HG02642 (cell line): Measurements from ENCODE around the gene KDM5B.
"Not testable (repeated sequence)": the region's sequence is repeated elsewhere in the genome, so short reads cannot be mapped to it uniquely, and the experiment has no call there.

Source experiments
- ATAC-seq: cut with Tn5 transposase; IDR thresholded peaks from one replicate; pipeline ENCODE4 v1.9.1; 2021; ENCODE audit warnings: mild to moderate bottlenecking; ENCODE audit not compliant: unreplicated experiment, poor library complexity

The KDM5B gene

DNA sequence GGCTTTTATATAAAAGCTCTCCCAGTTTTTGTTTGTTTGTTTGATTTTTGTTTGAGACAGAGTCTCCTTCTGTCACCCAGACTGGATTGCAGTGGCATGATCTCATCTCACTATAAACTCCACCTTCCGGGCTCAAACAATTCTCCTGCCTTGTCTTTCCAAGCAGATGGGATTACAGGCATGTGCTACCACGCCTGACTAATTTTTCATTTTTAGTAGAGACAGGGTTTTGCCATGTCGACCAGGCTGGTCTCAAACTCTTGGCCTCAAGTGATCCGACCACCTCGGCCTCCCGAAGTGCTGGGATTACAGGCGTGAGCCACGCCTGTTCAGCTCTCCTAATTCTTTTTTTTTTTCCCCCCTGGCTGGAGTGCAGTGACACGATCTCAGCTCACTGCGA, 6.9 kb upstream of the KDM5B start:
- ATAC-seq = no peak

DNA sequence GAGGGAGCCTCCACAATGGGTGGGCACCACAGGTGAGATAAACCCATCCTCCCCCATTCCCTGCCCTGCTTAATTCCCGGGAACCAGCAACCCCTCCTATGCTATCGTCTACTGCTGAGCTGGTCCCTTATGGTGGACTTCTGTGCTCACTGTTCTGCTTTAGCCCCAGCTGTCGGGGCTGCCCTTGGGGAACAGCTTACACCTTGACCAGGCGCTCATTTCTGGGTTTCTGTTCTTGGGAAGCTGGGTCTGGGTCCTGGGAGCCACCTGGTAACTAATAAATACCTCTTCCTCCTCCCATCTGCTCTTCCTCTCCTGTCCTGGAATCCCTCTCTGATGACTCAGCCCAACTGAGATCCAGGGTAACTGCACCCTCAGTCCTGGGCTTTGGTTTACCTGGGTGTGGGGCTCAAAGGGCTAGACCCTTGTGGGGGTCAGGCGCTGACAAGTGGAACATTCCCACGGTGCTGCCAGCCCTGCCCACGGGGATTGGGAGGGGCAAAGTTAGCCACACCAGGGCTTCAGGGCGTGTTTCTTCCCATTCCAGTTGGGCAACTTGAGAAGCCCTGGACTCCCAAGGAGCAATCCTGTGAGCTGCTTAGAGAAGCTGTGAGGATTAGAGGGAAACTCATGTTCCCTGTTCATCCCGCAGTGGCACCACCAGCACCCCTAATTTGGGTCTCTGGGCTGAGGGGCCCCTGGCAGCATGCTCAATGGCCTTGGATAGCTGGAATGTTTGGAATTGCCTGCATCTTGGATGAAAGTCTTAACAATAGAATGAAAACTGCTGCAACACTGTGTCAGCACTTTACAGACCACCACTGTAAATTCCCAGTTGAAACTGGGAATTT, 4.2 kb upstream of the KDM5B start:
- no peak for ATAC-seq

DNA sequence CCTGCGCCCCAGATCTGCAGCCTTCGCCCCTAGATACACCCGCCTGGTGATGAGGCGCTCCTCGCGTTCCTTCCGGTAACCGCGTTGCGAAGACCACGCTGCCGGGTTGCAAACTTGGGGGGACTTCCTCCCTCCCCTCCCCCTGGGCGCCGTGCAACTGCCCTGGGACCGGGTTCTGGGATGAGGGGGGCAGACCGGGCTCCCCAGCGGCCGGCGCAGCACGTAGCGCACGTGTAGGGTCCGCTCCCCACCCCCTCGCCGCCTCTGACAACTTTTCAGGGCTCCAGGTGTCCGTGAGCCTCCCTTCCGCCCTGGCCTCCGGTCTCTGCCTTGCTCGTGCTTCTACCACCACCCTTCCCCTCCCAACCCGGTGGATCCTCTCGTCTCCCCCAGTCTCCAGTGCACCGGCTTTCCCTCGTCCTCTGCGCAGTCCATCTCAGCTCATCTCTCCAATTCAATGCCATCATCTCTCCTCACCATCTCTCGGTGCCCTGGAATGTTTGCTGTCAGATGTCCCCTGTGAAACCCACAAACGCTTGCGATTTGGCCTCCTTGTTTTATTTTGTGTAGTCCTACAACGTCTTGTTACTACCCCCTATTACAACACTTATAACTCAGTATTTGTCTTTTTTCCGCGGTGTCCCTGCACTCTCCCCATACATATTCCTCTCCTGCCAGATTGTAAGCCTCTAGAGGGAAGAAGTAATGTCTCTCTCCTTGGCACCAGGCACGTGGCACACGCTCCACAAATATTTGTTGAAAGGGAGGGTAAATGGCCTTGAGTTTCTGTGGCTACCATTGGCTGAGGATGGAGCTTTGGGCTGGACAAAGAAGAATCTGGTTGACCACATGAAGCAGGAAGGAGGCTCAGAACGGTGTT, 3.3 kb upstream of the KDM5B start:
- ATAC-seq = peak; percentile 14

DNA sequence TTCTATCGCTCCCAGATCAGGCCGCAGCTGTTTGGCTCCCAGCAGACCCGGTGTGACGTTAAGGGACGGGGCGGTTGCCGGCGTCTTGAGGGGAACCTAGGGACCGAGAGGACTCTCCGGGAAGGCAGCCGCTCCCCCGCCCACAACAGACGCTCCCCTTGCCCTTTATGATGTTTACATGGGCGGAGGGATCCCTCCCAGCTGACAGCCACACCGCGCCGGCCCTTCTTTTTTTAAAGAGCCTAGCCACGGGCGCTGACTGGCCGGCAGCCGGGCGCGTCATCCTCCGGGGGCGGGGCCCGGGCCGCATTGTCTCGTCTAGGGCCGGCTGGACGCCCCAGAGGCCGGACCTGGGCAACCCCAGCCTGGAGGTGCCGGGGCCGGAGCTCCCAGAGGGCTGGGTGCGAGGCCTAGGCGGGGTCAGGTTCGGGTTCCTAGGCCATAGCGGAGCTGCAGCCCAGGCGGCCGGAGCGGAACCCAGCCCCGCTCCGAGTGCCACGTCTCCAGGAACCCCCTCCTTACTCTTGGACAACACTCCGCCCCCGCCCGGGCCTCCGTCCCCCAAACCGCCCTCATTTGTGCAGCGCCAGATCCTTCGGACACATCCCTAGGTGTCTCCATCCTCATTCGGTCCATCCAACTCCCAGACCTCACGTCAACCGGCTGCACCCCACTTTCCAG, 2.5 kb upstream of the KDM5B start, which contains the start of gene PCAT6:
Gene PCAT6 (plus strand): TSS at position 340 of the 681 bp plus-strand sequence.
- peak; percentile 81 for ATAC-seq

DNA sequence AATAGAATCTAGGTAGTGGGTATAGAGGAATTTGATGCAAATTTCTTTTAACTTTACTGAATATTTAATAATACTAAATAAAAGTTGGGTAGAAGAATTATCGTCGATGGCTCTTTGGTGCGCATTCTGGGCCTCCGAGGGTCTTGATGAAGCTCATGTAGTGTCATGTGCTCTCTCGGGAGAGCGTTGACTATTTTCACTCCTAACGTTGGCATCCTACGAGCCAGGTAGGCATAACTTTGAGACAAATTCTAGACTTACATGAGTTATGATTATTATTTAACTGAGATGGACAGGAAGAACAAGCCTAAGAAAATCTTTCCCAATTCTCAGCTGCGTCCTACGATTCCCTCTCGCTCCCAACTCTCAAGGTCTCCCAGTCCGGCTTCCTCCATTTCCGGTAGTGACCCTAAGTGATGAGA, 2.0 kb upstream of the KDM5B start:
- ATAC-seq = no peak

DNA sequence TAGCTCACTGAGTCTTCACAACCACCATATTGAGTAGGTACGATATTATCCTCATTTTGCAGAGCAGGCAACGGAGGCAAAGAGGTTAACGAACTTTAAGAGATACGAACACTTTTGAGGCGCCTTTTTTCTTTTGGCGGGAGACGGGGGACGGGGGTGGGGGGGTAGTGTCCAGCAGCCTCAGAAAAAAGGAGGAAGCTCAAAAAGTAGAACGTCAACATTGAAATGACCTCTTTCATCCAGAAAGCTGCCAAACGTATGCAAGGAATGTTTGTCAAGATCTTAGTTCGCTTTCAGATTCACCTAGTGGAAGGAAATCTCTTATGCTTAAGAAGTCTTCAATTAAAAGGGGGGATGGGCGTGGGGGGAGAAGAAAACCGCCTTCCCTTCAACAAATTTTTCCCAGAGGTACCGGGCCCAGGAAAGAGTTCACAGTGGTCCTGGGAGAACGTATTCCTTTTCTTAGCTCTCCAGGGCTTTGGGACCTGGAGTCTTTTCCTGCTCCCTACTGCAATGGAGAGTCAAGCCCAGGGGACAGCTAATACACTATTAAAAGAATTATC, 1.5 kb upstream of the KDM5B start:
- ATAC-seq = no peak

DNA sequence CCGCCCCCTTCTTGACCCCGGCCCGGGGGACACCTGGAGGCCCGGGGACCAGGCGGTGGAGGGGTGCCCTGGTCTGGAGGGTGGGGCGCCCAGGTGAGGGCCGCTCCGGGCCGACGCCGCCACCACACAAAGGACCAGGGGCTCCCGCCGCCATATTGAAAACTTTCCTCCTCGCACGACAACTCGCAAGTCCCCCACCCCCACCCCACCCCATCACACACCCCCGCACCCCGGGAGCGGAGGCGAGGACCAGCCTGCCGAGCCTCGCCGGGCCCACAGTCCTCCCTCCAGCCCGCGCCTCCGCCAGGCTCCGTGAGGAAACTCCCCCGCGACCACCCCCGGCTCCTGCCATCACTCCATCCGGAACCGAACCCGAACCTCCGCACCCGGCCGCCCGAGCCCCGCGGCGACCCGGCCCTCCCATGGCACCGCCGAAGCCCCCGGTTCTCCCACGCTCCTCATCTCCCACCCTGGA, 733 bp downstream of the KDM5B start:
- ATAC-seq = no peak

DNA sequence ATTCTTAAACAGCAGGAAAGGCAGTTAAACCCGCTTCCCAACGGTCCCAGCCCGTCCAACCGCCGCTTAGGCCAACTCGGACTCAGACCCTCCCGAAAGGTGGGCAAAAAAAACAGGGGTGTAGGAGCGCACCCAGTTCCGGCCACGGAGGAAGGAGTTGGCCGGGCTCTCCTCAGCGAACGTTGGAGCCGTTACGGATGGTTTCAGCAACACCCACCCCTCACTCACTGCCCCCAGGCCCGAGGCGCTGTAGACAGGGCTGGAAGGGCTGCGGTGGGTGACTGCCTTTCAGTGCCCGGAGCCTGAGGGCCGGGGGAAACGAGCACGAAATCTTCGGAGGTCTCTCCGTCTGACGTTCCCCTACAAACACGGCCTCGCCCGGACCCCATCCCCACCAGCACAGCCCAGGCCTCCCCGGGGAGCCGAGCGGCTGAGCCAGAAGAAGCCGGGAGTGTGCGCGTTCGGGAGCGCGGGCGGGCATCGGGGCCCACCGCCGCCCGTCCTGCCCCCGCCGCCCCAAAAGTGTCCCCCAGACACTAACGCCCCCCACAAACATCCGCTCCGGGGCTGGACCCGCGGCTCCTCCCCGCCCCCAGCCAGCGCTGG, 1.3 kb downstream of the KDM5B start:
- no peak for ATAC-seq

DNA sequence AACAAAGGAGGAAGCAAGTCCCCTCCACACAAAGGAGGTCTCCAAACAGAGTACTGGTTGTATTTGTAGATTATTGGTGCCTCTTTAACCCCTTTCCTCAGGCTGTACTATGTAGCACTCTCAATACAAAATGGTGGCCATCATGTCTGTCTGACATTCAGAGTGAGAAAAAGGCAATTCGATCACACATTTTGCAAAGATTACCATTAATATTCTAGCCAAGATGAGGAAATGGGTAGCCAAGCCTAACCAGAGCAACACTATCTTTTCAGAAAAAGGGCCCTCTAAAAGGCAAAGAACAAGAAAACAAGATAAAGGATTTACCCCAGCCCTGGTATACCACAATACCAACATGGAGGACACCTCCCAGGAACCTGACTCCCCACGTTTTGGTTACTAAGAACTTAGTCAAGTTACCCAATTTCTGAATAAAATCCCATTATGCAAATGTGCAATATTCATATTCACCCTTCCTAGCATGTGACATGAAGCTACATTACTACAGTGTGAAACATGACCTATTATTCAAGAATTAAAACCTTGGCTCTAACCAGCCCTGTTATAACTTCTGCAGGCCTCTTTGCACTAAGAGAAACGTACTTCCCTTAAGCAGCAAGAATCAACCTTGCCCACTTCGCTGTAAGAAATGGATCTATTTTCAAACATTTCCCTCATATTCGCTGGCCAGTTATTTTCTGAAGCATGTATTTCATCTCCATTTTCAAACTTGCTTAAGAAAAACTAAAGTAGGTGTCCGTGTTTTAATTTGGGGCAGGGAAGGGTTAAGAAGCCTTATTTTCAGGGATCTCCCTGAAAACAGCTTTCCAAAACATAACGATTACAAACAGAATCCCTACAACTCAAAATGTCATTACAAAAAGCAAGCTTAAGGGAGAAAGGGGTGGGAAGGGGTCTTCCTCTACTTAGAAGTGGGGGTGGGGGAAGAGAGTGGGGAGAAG, 2.1 kb downstream of the KDM5B start:
- no peak for ATAC-seq

DNA sequence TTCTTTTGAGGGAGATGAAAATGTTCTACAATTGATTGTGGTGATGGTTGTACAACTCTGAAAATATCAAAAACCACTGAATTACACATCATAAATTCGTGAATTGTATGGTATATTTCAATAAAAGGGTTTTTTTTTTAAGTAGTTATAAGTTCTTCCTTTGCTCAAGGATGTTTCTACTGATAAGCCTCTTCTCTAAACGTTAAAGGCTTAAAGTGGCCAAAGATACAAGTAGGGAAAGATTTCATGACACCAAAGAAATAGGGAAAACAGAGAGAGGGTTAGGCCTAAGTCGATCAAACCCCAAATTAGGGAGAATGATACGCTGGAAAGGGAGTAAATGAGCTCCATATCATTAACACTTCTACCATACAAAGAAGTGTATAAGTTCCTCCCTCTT, 4.1 kb downstream of the KDM5B start:
- no peak for ATAC-seq

DNA sequence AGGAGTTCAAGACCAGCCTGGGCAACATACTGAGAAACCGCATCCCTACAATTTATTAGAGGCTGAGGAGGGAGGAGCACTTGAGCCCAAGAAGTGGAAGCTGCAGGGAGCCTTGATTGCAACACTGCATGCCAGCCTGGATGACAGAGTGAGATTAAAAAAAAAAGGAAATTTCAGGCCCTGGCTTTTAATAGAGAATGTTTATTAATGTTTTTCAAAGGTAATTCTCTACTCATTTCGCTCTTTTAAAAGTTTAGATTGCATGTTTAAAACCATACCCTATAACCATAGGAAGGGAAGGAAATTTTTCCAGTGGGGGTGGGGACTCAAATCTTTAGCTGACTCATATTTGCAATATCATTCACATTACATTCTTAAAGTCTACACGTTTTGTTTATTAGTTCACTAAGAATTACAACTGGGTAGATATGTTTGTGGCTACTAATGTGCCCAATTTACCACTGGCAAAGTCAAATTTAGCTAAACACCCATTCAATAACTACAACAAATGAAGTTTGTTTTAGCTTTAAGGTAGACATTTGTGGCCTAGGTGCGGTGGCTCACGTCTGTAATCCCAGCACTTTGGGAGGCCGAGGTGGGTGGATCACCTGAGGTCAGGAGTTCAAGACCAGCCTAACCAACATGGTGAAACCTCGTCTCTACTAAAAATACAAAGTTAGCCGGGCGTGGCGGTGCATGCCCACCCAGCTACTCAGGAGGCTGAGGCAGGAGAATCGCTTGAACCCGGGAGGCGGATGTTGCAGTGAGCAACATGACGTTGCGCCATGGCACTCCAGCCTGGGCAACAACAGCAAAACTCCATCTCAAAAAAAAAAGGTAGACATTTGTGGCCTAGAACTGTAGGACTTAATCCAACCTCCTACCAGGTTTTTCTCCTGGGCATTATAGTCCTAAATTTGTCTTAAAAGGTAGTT, 5.0 kb downstream of the KDM5B start:
- ATAC-seq = no peak

DNA sequence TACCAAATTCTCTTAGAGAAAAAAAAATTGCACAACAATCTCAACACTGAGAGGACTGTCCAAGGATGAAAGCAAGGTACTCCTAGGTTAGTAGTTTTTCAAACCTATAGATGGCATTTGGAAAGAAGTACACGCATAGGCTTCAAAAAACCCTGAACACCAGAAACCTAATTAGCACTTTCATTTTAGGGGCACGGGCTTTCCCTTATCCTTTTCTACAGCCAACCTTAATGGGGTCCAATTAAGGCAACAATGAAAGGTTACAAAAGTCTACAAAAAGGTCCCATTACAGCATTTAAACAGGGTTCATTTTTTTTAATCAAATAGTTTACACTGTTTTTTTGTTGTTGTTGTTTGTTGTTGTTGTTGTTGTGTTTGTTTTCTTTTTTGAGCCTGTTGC, 6.2 kb downstream of the KDM5B start:
- ATAC-seq = no peak

DNA sequence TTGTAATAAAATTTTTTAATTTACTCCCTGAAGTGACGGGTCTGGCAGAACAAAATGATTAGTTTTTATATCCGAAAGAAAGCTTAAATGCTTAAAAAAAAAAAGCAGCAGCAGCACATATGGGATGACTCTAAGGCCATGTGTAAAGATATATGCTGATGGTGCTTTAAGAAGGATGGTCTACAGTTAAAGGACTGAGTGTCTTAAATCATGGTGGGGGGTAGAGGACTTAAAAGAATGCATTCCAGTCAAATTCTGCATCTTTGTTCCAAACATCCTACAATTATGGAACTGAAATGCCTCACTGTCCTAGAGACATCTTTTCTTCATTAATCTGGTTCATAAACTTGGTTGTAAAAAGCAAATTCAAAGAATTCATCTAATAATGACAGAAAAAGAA, 7.0 kb downstream of the KDM5B start:
- no peak for ATAC-seq

DNA sequence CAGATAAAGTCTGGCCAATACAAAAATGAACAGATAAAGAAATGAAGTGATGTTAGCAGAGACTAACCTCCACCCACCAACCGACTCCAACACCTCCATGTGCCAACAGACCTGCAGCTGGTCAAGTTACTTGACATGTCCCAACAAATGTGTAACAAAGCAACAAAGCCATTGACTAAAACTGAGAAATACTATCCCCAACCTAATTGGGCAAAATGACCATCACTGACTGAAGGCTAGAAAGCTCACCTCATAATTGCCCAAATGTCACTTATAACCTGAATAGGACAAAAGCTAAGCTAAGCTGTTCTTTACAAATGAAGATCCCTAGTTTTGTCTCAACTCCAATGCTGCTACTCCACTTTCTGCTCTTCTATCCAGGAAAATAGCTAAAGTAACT, 7.5 kb downstream of the KDM5B start:
- ATAC-seq = no peak

DNA sequence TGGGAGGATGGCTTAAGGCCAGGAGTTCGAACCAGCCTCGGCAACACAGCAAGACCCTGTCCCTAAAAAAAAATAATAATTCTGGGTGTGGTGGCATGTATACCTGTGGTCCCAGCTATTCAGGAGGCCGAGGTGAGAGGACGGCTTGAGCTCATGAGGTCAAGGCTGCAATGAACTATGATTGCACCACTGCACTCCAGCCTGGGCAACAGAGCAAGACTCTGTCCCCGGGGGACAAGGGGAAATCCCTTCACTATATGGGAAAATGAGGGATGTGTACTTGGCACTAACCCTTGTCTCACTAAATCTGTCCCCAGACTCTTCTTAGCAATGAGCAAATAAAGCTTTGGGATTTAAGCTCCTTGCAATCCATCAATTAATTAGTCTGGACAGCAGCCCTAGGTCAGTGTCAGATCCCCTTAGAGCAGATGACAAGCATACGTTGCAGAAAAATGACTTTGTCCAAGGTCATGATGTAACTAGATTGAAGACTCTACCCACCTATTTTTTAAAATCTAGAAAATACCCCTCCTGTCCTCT, 9.4 kb downstream of the KDM5B start:
- no peak for ATAC-seq

DNA sequence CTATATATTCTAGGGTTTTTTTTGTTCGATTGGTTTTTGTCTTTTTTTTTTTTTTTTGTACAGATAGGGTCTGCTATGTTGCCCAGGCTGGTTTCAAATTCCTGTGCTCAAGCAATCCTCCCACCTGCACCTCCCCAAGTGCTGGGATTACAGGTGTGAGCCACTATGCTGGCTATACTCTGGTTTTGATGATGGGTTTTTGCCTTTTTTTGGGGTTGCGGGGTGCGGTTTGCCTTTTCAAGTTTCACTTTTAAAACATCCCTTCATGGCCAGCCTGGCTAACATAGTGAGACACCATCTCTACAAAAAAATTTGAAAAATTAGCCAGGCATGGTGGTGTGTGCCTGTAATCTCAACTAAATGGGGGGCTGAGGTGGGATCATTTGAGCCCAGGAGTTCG, 10.0 kb downstream of the KDM5B start:
- ATAC-seq = no peak

DNA sequence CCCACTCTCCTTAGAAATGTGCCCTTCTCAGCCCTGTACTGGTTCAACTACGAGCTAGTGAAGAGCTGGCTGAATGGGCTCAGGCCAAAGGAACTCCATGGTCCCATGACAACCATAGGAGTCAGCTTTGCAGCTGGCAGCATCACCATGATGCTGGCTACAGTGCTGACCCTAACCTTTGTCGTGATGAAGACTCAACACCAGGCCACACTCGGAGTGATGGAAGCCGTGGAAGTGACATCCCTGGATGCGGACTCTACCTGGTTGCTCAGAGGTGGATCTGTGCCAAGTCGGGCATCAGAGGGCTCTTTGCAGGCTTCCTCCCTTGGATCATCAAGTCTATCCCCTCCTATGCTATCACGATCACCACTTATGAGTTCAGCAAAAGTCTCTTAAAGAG, 11.6 kb downstream of the KDM5B start:
- no peak for ATAC-seq

DNA sequence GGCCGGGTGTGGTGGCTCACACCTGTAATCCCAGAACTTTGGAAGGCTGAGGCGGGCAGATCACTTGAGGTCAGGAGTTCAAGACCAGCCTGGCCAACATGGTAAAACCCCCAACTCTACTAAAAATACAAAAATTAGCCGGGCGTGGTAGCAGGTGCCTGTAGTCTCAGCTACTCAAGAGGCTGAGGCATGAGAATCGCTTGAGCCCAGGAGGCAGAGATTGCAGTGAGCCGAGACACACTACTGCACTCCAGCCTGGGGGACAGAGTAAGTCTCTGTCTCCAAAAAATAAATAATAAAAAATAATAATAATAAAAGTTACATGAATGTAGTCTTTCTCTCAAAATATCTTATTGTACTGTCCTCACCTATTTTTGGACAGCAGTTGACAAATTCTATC, 13.3 kb downstream of the KDM5B start:
- ATAC-seq = not testable (repeated sequence)
